NCI-H2029 treated with DMSO at 0.1 percent for 48 hours (cell line): ENCODE results near the gene TMA7.

Experiments used
- DNase-seq: peaks from one replicate; lab custom pipeline; 2025; lab: John Stamatoyannopoulos, UW

TMA7 gene

GRCh38 chr3:48409291-48410201 is 30.5 kb upstream of the TMA7 start:
- DNase-seq = no peak

GRCh38 chr3:48410205-48411040 is 29.6 kb upstream of the TMA7 start:
- no peak for DNase-seq

GRCh38 chr3:48411041-48411588 is 28.9 kb upstream of the TMA7 start:
- no peak for DNase-seq

GRCh38 chr3:48411606-48412374 is 28.3 kb upstream of the TMA7 start:
- DNase-seq = no peak

- no peak for DNase-seq
Observed at GRCh38 chr3:48412375-48413001, 27.6 kb upstream of the TMA7 start.

- no peak for DNase-seq
Observed at GRCh38 chr3:48413086-48413485, 27.0 kb upstream of the TMA7 start.

- DNase-seq = no peak
Observed at GRCh38 chr3:48413611-48414010, 26.4 kb upstream of the TMA7 start.

GRCh38 chr3:48414376-48415250 is 25.4 kb upstream of the TMA7 start:
- DNase-seq = no peak

- DNase-seq = no peak
Observed at GRCh38 chr3:48415251-48415953, 24.7 kb upstream of the TMA7 start.

- DNase-seq = no peak
Observed at GRCh38 chr3:48416091-48416505, 24.0 kb upstream of the TMA7 start.

- no peak for DNase-seq
Observed at GRCh38 chr3:48416546-48416945, 23.5 kb upstream of the TMA7 start.

GRCh38 chr3:48417529-48418108 is 22.4 kb upstream of the TMA7 start:
- no peak for DNase-seq

- no peak for DNase-seq
Observed at GRCh38 chr3:48418140-48418539, 21.9 kb upstream of the TMA7 start.

- no peak for DNase-seq
Observed at GRCh38 chr3:48418651-48419050, 21.4 kb upstream of the TMA7 start.

- DNase-seq = no peak
Observed at GRCh38 chr3:48419149-48419548, 20.9 kb upstream of the TMA7 start.

- DNase-seq = no peak
Observed at GRCh38 chr3:48419597-48419996, 20.5 kb upstream of the TMA7 start.

- DNase-seq = no peak
Observed at GRCh38 chr3:48420561-48420960, 19.5 kb upstream of the TMA7 start.

- no peak for DNase-seq
Observed at GRCh38 chr3:48422272-48422671, 17.8 kb upstream of the TMA7 start.

- no peak for DNase-seq
Observed at GRCh38 chr3:48422681-48423080, 17.4 kb upstream of the TMA7 start.
